Spleen (tissue), 13 donors: ENCODE measurements around the gene C12orf76. TPM values are rescaled to one million over a fixed set of nuclear protein-coding genes. Genes with fewer than 3 reads are reported as not detected.

Source experiments
- DNase-seq: peaks from one replicate; pipeline ENCODE4 v3.0.0-alpha.2; 2020
- H3K27ac ChIP-seq, 8 donors: fragments of 200-600 bp; sonication (generic) in 7 of 8; 1 replicate in 4 of 8; 2 replicates in 4 of 8; pipeline versions ENCODE4 v1.5.0 to v1.8.0; 2016 to 2021; ENCODE audit warnings: inconsistent platforms in 4 of 8, mild to moderate bottlenecking in 4 of 8, moderate library complexity in 1 of 8
- H3K27me3 ChIP-seq, 7 donors: fragments of 200-600 bp; sonication (generic) in 6 of 7; replicated peaks in 1 of 7; 1 replicate in 4 of 7; 2 replicates in 3 of 7; pipeline versions ENCODE4 v1.5.0 to v1.8.0; 2016 to 2021; ENCODE audit warnings: inconsistent platforms in 3 of 7, mild to moderate bottlenecking in 1 of 7
- H3K36me3 ChIP-seq, 6 donors: fragments of 200-600 bp; sonication (generic) in 5 of 6; 1 replicate in 4 of 6; 2 replicates in 2 of 6; pipeline versions ENCODE4 v1.5.0 to v1.8.0; 2016 to 2021; ENCODE audit warnings: inconsistent platforms in 2 of 6
- H3K4me1 ChIP-seq, 6 donors: fragments of 200-600 bp; sonication (generic) in 5 of 6; 1 replicate in 3 of 6; 2 replicates in 3 of 6; pipeline versions ENCODE4 v1.5.0 to v1.8.0; 2016 to 2021; ENCODE audit warnings: inconsistent platforms in 3 of 6
- H3K4me3 ChIP-seq, 8 donors: fragments of 200-600 bp; sonication (generic) in 7 of 8; 1 replicate in 4 of 8; 2 replicates in 4 of 8; pipeline versions ENCODE4 v1.5.0 to v1.8.0; 2016 to 2021; ENCODE audit warnings: inconsistent platforms in 4 of 8, mild to moderate bottlenecking in 4 of 8, moderate library complexity in 2 of 8
- H3K9me3 ChIP-seq, 8 donors: fragments of 200-600 bp; sonication (generic) in 7 of 8; 1 replicate in 4 of 8; 2 replicates in 4 of 8; pipeline versions ENCODE4 v1.5.0 to v1.8.0; 2016 to 2021; ENCODE audit warnings: inconsistent platforms in 4 of 8
- POLR2A ChIP-seq, 3 donors: fragments of 450-650 bp; IDR thresholded peaks; one replicate each; pipeline ENCODE4 v1.5.1; 2017; ENCODE audit warnings: antibody characterized with exemption in 3 of 3, mild to moderate bottlenecking in 1 of 3
- POLR2AphosphoS5 ChIP-seq, 3 donors: sonication (generic); formaldehyde crosslinking; IDR thresholded peaks; one replicate each; pipeline ENCODE4 v1.5.1; 2017; ENCODE audit warnings: antibody characterized with exemption in 3 of 3
- WGBS, 5 donors: extraction: QIAGEN DNeasy Blood & Tissue Kit in 3 of 5; methylation state at CpG; one replicate each; pipeline versions ENCODE4 v1.1.5 to v1.1.7; 2013 to 2018; 5-methylcytosine and 5-hydroxymethylcytosine counted together
- intact Hi-C: fragments of 100-400 bp; cut with DNase I; formaldehyde crosslinking; loops from one replicate; pipeline ENCODE4 v1.15.0; 2023; ENCODE audit warnings: low total_unique reads
- long read RNA-seq, 2 donors: transcript quantifications; one replicate each; lab custom pipeline, GENCODE V29; 2026
- polyA plus RNA-seq, 3 donors: library from polyadenylated mRNA; stranded (reverse); fragments of 200-250 nt; gene quantifications; one replicate each; pipeline ENCODE4 v1.2.1, GENCODE V29; 2013
- total RNA-seq, 7 donors: library from RNA; depleted of rRNA in 3 of 7; stranded (reverse); fragments of >200 nt in 3 of 7; fragmentation: NEBNext Ultra II Directional in 4 of 7; extraction: Animal tissue kit (Norgen Biotek cat#: 25700) in 4 of 7; gene quantifications; one replicate each; pipeline versions ENCODE4 v1.1.0 to v1.2.1, GENCODE V29; 2016 to 2021
- TF ChIP-seq, protein P1 (sequence below), 11 experiments: fragments of 200-600 bp in 7 of 11; fragments of 450-650 bp in 4 of 11; sonication (generic) in 4 of 11; IDR thresholded peaks in 8 of 11; conservative IDR thresholded peaks in 3 of 11; 1 replicate in 7 of 11; 2 replicates in 4 of 11; pipeline versions ENCODE4 v1.4.0 to v1.8.0; 2016 to 2021; ENCODE audit warnings: antibody characterized with exemption in 11 of 11, inconsistent platforms in 4 of 11, mild to moderate bottlenecking in 1 of 11
- donor health status: healthy with polysubstance abuse.
- donor health status: DM: no; HTN: no; CAD: no; lungs with moderate emphysema.
- donor health status: DM: no; HTN: no; CAD: no.
- donor health status: Bipolar disorder and iron deficiency.
- donor health status: healthy.
- donor health status: DM: no; HTN: no; CAD: no.
- donor health status: DM: yes; HTN: yes; CAD: no.

The C12orf76 gene, protein sequence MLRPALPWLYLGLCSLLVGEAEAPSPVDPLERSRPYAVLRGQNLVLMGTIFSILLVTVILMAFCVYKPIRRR
- 10 to 100 TPM; 12.9 to 19.9 (median 17.8) TPM for total RNA-seq
- 10 to 100 TPM; 15.2 to 21.5 (median 16.4) TPM for polyA plus RNA-seq
- long read RNA-seq, donor 1, transcript C12orf76-208 (3 exons, 496 nt), result major isoform, 9 of 39 reads
- long read RNA-seq, donor 1, transcript C12orf76-203 (2 exons, 1,755 nt), result major isoform, 9 of 39 reads
- long read RNA-seq, donor 1, partial matches to known transcripts, result 20 of 39 reads
- long read RNA-seq, donor 1, other reads (novel, unspliced or antisense), result 0 of 39 reads
- long read RNA-seq, donor 2, transcript C12orf76-203 (2 exons, 1,755 nt), result major isoform, 12 of 22 reads
- long read RNA-seq, donor 2, partial matches to known transcripts, result 8 of 22 reads
- long read RNA-seq, donor 2, other reads (novel, unspliced or antisense), result 0 of 22 reads

DNA sequence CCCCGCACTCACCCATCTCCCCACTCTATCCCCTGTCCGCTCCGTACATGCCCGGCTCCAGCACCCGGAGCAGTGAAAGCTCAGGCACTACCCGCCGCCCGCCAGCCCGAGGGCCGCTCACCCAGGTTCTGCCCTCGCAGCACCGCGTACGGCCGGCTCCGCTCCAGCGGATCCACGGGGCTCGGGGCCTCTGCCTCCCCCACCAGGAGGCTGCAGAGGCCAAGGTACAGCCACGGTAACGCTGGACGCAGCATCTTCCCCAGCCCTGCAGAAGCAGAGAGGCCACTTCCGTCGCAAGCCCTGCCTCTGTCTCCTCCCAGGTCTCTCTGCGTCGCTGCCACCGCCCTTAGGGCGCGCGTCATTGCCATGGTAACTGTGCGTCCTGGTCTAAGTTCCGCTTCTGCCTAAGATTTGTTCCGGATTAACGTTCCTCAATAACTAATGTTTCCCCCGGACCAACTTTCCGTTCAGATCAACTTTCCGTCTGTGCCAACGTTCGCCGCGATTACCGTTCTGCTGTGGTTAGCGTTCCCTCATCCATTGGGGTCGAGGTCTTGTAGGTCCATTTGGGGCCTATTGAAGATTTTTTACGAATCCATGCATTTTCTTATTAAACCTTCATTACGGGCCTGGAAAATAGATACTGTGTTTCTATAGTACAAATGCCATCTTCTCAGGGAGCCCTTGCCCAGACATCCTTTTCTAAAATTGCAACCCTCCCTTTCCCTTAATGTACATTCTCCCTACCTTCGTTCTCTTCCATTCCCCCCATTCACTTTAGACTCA is at the start of gene C12orf76:
Gene C12orf76, minus strand, starts transcription at position 281 of the 786 bp plus-strand sequence. Its CDS starts 27 bp downstream, at position 254.
- peak; percentile 99 for DNase-seq
- peaks cover 16 to 67% (median 35%) of the 10 kb centered on the region in 6 donors for H3K4me1 ChIP-seq
- H3K9me3 ChIP-seq, result no peaks in the 10 kb centered on the region
- intact Hi-C loops, result no loop called here
- no peaks in the 10 kb centered on the region for H3K27me3 ChIP-seq
- 1 to 2% (median 2%) methylated on average over 46 to 47 of the region's 47 CpGs for WGBS, 5 donors
- H3K36me3 ChIP-seq, result peaks cover 0 to 15% (median 3%) of the 10 kb centered on the region in 6 donors
- TF ChIP-seq, protein P1, sequence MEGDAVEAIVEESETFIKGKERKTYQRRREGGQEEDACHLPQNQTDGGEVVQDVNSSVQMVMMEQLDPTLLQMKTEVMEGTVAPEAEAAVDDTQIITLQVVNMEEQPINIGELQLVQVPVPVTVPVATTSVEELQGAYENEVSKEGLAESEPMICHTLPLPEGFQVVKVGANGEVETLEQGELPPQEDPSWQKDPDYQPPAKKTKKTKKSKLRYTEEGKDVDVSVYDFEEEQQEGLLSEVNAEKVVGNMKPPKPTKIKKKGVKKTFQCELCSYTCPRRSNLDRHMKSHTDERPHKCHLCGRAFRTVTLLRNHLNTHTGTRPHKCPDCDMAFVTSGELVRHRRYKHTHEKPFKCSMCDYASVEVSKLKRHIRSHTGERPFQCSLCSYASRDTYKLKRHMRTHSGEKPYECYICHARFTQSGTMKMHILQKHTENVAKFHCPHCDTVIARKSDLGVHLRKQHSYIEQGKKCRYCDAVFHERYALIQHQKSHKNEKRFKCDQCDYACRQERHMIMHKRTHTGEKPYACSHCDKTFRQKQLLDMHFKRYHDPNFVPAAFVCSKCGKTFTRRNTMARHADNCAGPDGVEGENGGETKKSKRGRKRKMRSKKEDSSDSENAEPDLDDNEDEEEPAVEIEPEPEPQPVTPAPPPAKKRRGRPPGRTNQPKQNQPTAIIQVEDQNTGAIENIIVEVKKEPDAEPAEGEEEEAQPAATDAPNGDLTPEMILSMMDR (IDR thresholded peaks at IDR 0.05 in 8 of 11, conservative IDR thresholded peaks at IDR 0.05 in 3 of 11), result peak in 3 of 11 experiments; percentile 8 to 40 (median 20)
- peak in 2 of 3 donors; percentile 11 to 23 for TF ChIP-seq POLR2A (IDR thresholded peaks at IDR 0.05)
- TF ChIP-seq POLR2AphosphoS5 (IDR thresholded peaks at IDR 0.05), result peak; percentile 91 to 93 (median 92)
- H3K27ac ChIP-seq, result peak within 1 kb of the TSS; percentile 76 to 93 (median 86)
- H3K4me3 ChIP-seq, result peak within 1 kb of the TSS; percentile 72 to 98 (median 84)

DNA sequence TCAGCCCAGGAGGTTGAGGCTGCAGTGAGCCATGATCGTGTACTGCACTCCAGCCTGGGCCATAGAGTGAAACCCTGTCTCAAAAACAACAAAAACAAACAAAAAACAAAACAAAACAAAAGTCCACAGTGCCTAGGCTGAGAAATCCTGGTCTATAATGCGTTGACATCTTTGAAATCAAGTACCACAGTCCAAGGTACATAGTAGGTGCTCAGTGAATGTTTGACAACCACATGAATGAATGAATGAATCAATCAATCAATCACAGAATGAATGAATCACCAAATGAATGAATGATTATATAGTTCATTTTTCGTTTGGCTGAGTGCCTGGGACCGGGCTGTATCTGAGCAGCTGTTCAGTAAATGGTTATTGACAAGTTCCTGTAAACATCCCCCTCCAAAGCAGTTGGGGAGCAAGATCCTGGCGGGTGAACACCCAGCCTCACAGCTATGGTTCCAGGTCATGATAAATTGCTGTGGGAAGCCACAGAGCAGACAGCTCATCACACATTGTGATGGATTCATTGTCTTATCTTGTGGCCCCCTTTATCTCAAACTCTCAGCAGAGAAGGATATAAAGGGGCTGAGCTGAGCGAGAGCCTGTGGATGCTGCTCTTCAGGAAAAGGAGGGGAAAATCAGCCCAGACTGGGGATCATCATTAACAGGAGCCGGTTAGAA is 45.4 kb upstream of the C12orf76 start:
- intact Hi-C loops, result loop anchor here (10.0 kb wide), 1 partner anchor 791 kb away; no protein-coding TSS in a partner anchor

DNA sequence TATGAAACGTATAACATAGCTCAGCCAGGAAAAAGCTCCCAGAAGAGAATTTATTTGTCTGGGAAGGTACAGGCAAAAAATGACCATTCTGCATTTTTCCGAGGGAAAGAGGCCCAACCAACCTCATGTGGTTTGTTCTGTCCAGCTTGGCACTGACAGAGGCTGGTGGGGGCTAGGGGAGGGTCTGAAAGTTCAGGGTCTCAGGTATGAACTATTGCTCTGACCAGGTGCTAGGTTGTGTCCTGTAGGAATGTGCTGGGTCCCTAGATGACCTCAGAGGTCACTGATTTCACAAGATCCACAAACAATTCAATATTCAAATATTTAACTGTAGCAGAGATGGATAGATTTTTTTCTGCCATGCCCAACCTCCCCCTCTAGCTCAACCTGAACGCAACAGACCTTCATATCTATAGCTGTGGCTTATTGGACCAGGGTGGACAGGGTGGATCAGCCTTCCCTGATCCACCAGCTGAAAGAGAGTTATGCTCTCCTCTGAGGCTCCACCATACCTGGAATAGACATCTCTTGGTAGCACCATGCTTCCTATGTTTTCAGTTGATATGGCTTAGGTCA is 42.9 kb upstream of the C12orf76 start:
- intact Hi-C loops, result loop anchor here (10.0 kb wide), 1 partner anchor 794 kb away; no protein-coding TSS in a partner anchor
- Histone ChIP-seq H3K36me3 (no peaks in the 10 kb centered on the region), H3K27ac (no peak overlapping the region), H3K27me3 (no peaks in the 10 kb centered on the region), H3K4me3 (no peak overlapping the region), H3K4me1 (no peaks in the 10 kb centered on the region), H3K9me3 (no peaks in the 10 kb centered on the region)
- DNase-seq, result no peak
- TF ChIP-seq POLR2AphosphoS5 (IDR thresholded peaks at IDR 0.05), result no peak
- TF ChIP-seq, protein P1 (IDR thresholded peaks at IDR 0.05 in 8 of 11, conservative IDR thresholded peaks at IDR 0.05 in 3 of 11), result no peak
- TF ChIP-seq POLR2A (IDR thresholded peaks at IDR 0.05), result no peak
- 73 to 84% (median 75%) methylated on average over 3 of the region's 3 CpGs for WGBS, 5 donors

More for the DNA sequence above, 45.4 kb upstream of the C12orf76 start:
- Histone ChIP-seq H3K27ac (no peak overlapping the region), H3K9me3 (no peaks in the 10 kb centered on the region), H3K27me3 (no peaks in the 10 kb centered on the region), H3K36me3 (no peaks in the 10 kb centered on the region), H3K4me3 (no peak overlapping the region), H3K4me1 (no peaks in the 10 kb centered on the region)
- WGBS, 5 donors, result 40 to 59% (median 46%) methylated on average over 7 of the region's 7 CpGs
- TF ChIP-seq, protein P1 (IDR thresholded peaks at IDR 0.05 in 8 of 11, conservative IDR thresholded peaks at IDR 0.05 in 3 of 11), result no peak
- TF ChIP-seq POLR2A (IDR thresholded peaks at IDR 0.05) (no peak), POLR2AphosphoS5 (IDR thresholded peaks at IDR 0.05) (no peak)
- no peak for DNase-seq
